ENCODE results near the gene DLGAP4. TPM values are rescaled to one million over a fixed set of nuclear protein-coding genes. Genes with fewer than 3 reads are reported as not detected.

The DLGAP4 gene
- total and polyA plus RNA-seq, 2 experiments from 2014 or later, result 14.3 to 68.1 TPM

DNA sequence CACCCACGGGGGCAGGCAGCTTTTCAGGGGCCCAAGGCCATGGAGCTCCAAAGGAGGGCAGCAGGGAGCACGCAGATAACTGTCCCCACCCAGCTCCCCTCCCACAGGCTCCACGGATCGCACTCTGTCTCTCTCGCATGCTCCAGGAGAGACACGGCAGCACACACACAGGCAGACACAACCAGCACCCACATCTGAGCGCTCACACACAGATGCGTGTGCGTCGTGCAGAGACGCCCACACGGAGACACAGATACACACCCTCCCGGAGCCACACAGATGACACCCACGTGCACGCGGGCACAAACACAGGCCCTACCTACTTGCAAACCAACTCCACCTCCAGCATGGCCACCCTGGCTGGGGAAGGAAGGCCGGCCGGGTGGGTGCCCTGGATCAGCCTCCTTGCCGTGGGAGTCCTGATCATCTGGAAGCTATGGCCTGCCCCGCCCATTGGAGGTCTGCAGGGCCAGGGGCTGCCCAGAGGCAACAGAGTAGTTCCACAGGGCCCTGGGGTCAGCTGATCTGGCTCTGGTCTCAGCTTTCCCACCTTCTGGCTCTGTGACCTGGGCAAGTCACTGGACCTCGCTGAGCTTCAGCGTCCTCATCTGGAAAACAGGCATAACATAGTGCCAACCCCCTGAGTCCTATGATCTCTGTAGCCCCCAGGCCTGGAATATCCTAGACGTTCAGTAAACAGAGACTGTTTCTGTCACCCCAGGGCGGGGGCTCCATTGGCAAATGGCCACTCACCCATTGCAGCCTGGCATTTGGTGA is 38.3 kb upstream of the DLGAP4 start:
- H3K4me3 ChIP-seq, result no peak overlapping the region
- H3F3A ChIP-seq (ENCODE audit: insufficient read depth), result no peaks in the 10 kb centered on the region
- no peak overlapping the region for H3K27ac ChIP-seq
- H3K9me2 ChIP-seq (ENCODE audit: insufficient read depth), result no peaks in the 10 kb centered on the region
- H3K27me3 ChIP-seq (replicated peaks; ENCODE audit: insufficient read depth), result peaks cover 3% of the 10 kb centered on the region; the same call in 1 of the 2 replicates
- in situ Hi-C loops (cut with MboI), result no loop called here
- H3K4me1 ChIP-seq (ENCODE audit: insufficient read depth), result no peaks in the 10 kb centered on the region
- H3K9ac ChIP-seq, result no peak overlapping the region
- 60 to 66% methylated on average over 23 to 24 of the region's 24 CpGs for WGBS, 2 experiments (ENCODE audit: low coverage in 1 of 2, low lambda C conversion rate in 2 of 2, missing lambda C conversion rate in 2 of 2)
- no peak overlapping the region for H2AFZ ChIP-seq
- H4K20me1 ChIP-seq (ENCODE audit: insufficient read depth), result no peaks in the 10 kb centered on the region
- no peak for TF ChIP-seq EZH2phosphoT487 (IDR thresholded peaks at IDR 0.05; ENCODE audit: insufficient read depth, low read depth)
- TF ChIP-seq EZH2 (IDR thresholded peaks at IDR 0.05; ENCODE audit: insufficient read depth, poor library complexity, severe bottlenecking), result no peak
- no peak overlapping the region for H3K4me2 ChIP-seq (ENCODE audit: unreplicated experiment)
- no peaks in the 10 kb centered on the region for H3K36me3 ChIP-seq (ENCODE audit: low read depth)
- no peaks in the 10 kb centered on the region for H3K9me3 ChIP-seq (ENCODE audit: low read depth)
- H3K79me2 ChIP-seq (ENCODE audit: insufficient read depth), result no peaks in the 10 kb centered on the region
- DNase-seq, result no peak

- Histone ChIP-seq H3K9ac (no peak overlapping the region), H3F3A (ENCODE audit: insufficient read depth) (no peaks in the 10 kb centered on the region), H3K79me2 (ENCODE audit: insufficient read depth) (no peaks in the 10 kb centered on the region), H3K4me2 (ENCODE audit: unreplicated experiment) (no peak overlapping the region), H2AFZ (no peak overlapping the region), H3K4me1 (ENCODE audit: insufficient read depth) (no peaks in the 10 kb centered on the region), H3K4me3 (no peak overlapping the region), H3K27ac (no peak overlapping the region), H4K20me1 (ENCODE audit: insufficient read depth) (no peaks in the 10 kb centered on the region), H3K36me3 (ENCODE audit: low read depth) (no peaks in the 10 kb centered on the region), H3K27me3 (replicated peaks; ENCODE audit: insufficient read depth) (peaks cover 6% of the 10 kb centered on the region), H3K9me3 (ENCODE audit: low read depth) (no peaks in the 10 kb centered on the region), H3K9me2 (ENCODE audit: insufficient read depth) (no peaks in the 10 kb centered on the region)
- DNase-seq, result peak; percentile 35
- in situ Hi-C loops (cut with MboI), result no loop called here
- WGBS, 2 experiments (ENCODE audit: low coverage in 1 of 2, low lambda C conversion rate in 2 of 2, missing lambda C conversion rate in 2 of 2), result 54 to 55% methylated on average over 8 to 9 of the region's 10 CpGs
- TF ChIP-seq EZH2phosphoT487 (IDR thresholded peaks at IDR 0.05; ENCODE audit: insufficient read depth, low read depth), result no peak
- TF ChIP-seq EZH2 (IDR thresholded peaks at IDR 0.05; ENCODE audit: insufficient read depth, poor library complexity, severe bottlenecking), result no peak
These were observed 37.4 kb upstream of the DLGAP4 start for GRCh38 chr20:36268440-36269342.

- H3K4me2 ChIP-seq (ENCODE audit: unreplicated experiment), result no peak overlapping the region
- TF ChIP-seq EZH2 (IDR thresholded peaks at IDR 0.05; ENCODE audit: insufficient read depth, poor library complexity, severe bottlenecking) (no peak), EZH2phosphoT487 (IDR thresholded peaks at IDR 0.05; ENCODE audit: insufficient read depth, low read depth) (no peak)
- H3K9me2 ChIP-seq (ENCODE audit: insufficient read depth), result no peaks in the 10 kb centered on the region
- no peaks in the 10 kb centered on the region for H3K9me3 ChIP-seq (ENCODE audit: low read depth)
- H3K27me3 ChIP-seq (replicated peaks; ENCODE audit: insufficient read depth), result peaks cover 14% of the 10 kb centered on the region
- H3K36me3 ChIP-seq (ENCODE audit: low read depth), result no peaks in the 10 kb centered on the region
- WGBS, 2 experiments (ENCODE audit: low coverage in 1 of 2, low lambda C conversion rate in 2 of 2, missing lambda C conversion rate in 2 of 2), result 55 to 63% methylated on average over 2 of the region's 2 CpGs
- DNase-seq, result no peak
- H3K4me1 ChIP-seq (ENCODE audit: insufficient read depth), result no peaks in the 10 kb centered on the region
- no peaks in the 10 kb centered on the region for H3F3A ChIP-seq (ENCODE audit: insufficient read depth)
- no peak overlapping the region for H3K4me3 ChIP-seq
- no peak overlapping the region for H3K27ac ChIP-seq
- no peak overlapping the region for H3K9ac ChIP-seq
- no peaks in the 10 kb centered on the region for H4K20me1 ChIP-seq (ENCODE audit: insufficient read depth)
- H2AFZ ChIP-seq, result no peak overlapping the region
- H3K79me2 ChIP-seq (ENCODE audit: insufficient read depth), result no peaks in the 10 kb centered on the region
- in situ Hi-C loops (cut with MboI), result no loop called here
These were observed 36.6 kb upstream of the DLGAP4 start for GRCh38 chr20:36269507-36269906.

DNA sequence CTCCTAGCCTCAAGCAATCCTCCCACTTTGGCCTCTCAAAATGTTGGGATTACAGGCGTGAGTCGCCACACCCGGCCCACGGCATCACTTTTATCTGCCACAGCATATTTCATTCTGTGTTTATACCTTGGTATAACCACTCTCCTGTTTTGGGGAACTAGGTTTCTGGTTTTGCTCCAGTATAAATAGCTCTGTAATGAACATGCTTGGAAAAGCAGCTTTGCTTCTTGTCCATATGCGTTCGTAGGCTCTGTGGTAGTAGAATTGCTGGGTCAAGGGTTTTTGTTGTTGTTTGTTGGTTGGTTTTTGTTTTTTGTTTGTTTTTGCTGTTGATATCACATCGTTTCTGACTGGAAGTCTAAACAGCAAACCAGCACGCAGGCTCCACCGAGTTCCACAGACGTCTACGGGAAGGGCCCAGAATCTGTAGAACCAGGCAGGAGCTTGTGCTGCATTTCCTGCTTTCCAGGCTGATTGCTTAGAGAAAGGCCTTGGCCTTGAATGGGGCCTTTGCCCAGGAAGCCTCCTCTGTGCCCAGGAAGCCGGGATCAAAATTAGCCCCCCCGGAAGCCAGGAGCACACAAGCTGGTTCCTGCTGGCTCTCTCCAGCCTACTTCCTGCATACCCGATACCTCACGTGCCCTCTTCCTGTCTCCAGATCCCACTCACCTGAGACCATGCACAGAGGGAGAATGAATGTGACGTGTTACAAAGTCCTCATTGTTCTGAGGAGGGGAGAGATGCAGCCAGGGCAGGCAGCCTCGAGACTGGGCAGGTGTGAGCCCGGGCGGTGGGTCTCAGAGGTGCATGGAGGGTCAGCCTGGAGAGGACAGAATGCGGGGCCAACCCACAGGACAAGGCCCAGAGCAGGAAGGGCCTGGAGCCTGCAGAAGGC is 35.1 kb upstream of the DLGAP4 start:
- Histone ChIP-seq H3K27ac (no peak overlapping the region), H2AFZ (no peak overlapping the region), H3K4me2 (ENCODE audit: unreplicated experiment) (no peak overlapping the region), H3K9ac (no peak overlapping the region), H3K9me3 (ENCODE audit: low read depth) (no peaks in the 10 kb centered on the region), H3K79me2 (ENCODE audit: insufficient read depth) (no peaks in the 10 kb centered on the region), H4K20me1 (ENCODE audit: insufficient read depth) (no peaks in the 10 kb centered on the region), H3K36me3 (ENCODE audit: low read depth) (no peaks in the 10 kb centered on the region), H3K4me3 (no peak overlapping the region), H3K9me2 (ENCODE audit: insufficient read depth) (no peaks in the 10 kb centered on the region), H3F3A (ENCODE audit: insufficient read depth) (no peaks in the 10 kb centered on the region), H3K4me1 (ENCODE audit: insufficient read depth) (no peaks in the 10 kb centered on the region), H3K27me3 (replicated peaks; ENCODE audit: insufficient read depth) (peaks cover 24% of the 10 kb centered on the region)
- 73 to 74% methylated on average over 20 of the region's 20 CpGs for WGBS, 2 experiments (ENCODE audit: low coverage in 1 of 2, low lambda C conversion rate in 2 of 2, missing lambda C conversion rate in 2 of 2)
- in situ Hi-C loops (cut with MboI), result no loop called here
- no peak for DNase-seq
- TF ChIP-seq EZH2phosphoT487 (IDR thresholded peaks at IDR 0.05; ENCODE audit: insufficient read depth, low read depth), result no peak
